Measurements from ENCODE around the gene ARRB1. TPM values are rescaled to one million over a fixed set of nuclear protein-coding genes. Genes with fewer than 3 reads are reported as not detected.
"Not testable (repeated sequence)": the region's sequence is repeated elsewhere in the genome, so short reads cannot be mapped to it uniquely, and the experiment has no call there.

The ARRB1 gene
- total and polyA plus RNA-seq, 4 donors, result 35.0 to 45.8 (median 41.9) TPM

GRCh38 chr11:75275581-75275980, 75.9 kb downstream of the ARRB1 start:
- peak in 2 of 6 donors; percentile 25 to 36 for DNase-seq (ENCODE audit: low read depth in 4 of 6, low spot score in 6 of 6)

GRCh38 chr11:75274716-75275115, 76.7 kb downstream of the ARRB1 start:
- 90% methylated on average over 2 of the region's 3 CpGs for WGBS (ENCODE audit: insufficient coverage)
- H3K4me3 ChIP-seq (ENCODE audit: low read depth, low read length); H3K27me3 ChIP-seq (ENCODE audit: control insufficient read depth, insufficient read depth, low read length); H3K27ac ChIP-seq (ENCODE audit: low read depth, low read length); DNase-seq (ENCODE audit: low read depth in 4 of 6, low spot score in 6 of 6); H3K4me1 ChIP-seq (ENCODE audit: control insufficient read depth, insufficient read depth, low read length); H3K9me3 ChIP-seq (ENCODE audit: control insufficient read depth, insufficient read depth, low read length): not testable (repeated sequence)
- peaks cover 52% of the 10 kb centered on the region for H3K36me3 ChIP-seq (ENCODE audit: control insufficient read depth, insufficient read depth, low read length)

More at GRCh38 chr11:75275581-75275980, 75.9 kb downstream of the ARRB1 start:
- Histone ChIP-seq H3K27ac (ENCODE audit: low read depth, low read length) (no peak overlapping the region), H3K4me3 (ENCODE audit: low read depth, low read length) (no peak overlapping the region), H3K4me1 (ENCODE audit: control insufficient read depth, insufficient read depth, low read length) (peaks cover 5% of the 10 kb centered on the region), H3K9me3 (ENCODE audit: control insufficient read depth, insufficient read depth, low read length) (no peaks in the 10 kb centered on the region), H3K36me3 (ENCODE audit: control insufficient read depth, insufficient read depth, low read length) (peaks cover 52% of the 10 kb centered on the region), H3K27me3 (ENCODE audit: control insufficient read depth, insufficient read depth, low read length) (no peaks in the 10 kb centered on the region)
- WGBS (ENCODE audit: insufficient coverage), result 50% methylated on average over 3 of the region's 6 CpGs

DNA sequence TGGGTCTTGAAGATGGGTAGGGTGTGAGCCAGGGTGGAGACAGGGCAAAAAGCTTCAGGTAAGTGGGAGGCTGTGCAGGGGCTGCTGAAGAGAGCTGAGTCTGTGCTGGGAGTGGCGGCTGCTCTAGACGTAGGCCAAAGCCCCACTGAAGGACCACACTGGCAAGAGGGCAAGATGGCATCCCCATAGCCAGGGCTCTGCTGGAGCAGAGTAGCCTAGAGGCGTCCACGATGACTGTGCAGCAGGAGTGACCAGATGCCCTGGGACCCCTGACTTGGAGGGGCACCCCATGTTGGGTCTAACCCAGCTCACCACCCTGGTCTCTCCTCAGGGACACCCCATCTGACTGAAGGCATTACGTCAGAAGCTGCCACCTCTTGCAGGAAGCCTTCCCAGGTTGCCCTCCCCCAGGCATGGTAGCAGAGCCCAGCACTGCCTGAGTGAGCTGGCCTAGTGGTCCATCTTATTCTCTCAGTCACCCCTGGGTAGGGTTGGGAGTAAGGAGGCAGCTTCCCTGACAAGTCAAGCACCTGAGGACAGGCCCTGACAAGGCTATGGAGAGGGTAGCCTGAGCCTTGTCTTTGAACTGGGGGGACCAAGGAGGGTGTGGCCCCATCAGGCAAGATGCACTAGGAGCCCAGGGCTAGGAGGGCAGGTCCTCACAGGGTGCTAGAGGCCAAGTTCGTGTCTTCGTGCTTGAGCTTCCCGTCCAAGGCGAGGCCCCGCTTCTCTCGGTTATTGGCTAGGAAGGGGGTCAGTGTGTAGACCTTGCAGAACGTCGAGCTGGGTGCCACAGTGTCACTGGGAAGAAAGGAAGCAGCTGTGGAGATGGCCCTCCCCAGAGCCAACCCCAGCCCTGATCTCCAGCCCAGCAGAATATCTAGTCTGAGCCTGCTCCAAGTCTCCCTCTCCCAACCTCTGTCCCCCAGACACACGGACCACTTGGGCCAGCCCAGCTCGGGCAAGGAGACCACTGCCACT, 77.8 kb downstream of the ARRB1 start:
- no peak for DNase-seq (ENCODE audit: low read depth in 4 of 6, low spot score in 6 of 6)
- WGBS (ENCODE audit: insufficient coverage), result 90% methylated on average over 13 of the region's 15 CpGs
- H3K36me3 ChIP-seq (ENCODE audit: control insufficient read depth, insufficient read depth, low read length), result peaks cover 56% of the 10 kb centered on the region

DNA sequence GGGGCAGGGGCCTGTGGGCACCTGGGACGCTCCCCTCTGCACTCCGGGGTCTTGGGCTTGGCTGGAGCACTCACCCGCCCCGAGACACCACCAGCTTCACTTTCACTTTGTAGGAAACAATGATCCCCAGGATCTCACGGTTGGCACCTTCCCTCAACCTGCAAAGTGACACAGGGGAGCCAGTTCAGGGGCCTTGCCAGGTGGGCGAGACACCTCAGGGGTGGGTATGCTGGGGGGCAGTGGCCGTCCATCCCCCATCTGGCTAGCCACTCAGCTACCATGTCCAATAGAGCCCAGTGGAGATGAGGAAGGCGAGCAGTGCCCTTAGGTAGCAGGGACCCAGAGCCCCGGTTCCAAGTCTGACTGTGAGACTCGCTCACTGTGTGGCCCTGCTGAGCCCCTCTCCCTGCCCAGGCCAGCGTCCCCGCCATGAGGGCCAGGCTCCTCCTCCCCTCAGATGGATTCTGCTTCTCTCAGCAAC, 78.6 kb downstream of the ARRB1 start:
- H3K4me3 ChIP-seq (ENCODE audit: low read depth, low read length), result no peak overlapping the region
- H3K36me3 ChIP-seq (ENCODE audit: control insufficient read depth, insufficient read depth, low read length), result peaks cover 51% of the 10 kb centered on the region
- no peaks in the 10 kb centered on the region for H3K9me3 ChIP-seq (ENCODE audit: control insufficient read depth, insufficient read depth, low read length)
- H3K27me3 ChIP-seq (ENCODE audit: control insufficient read depth, insufficient read depth, low read length), result no peaks in the 10 kb centered on the region
- DNase-seq (ENCODE audit: low read depth in 4 of 6, low spot score in 6 of 6), result no peak
- 90% methylated on average over 9 of the region's 12 CpGs for WGBS (ENCODE audit: insufficient coverage)
- no peaks in the 10 kb centered on the region for H3K4me1 ChIP-seq (ENCODE audit: control insufficient read depth, insufficient read depth, low read length)
- no peak overlapping the region for H3K27ac ChIP-seq (ENCODE audit: low read depth, low read length)

More for the DNA sequence above, 77.8 kb downstream of the ARRB1 start:
- H3K4me1 ChIP-seq (ENCODE audit: control insufficient read depth, insufficient read depth, low read length), result no peaks in the 10 kb centered on the region
- H3K9me3 ChIP-seq (ENCODE audit: control insufficient read depth, insufficient read depth, low read length), result no peaks in the 10 kb centered on the region
- no peaks in the 10 kb centered on the region for H3K27me3 ChIP-seq (ENCODE audit: control insufficient read depth, insufficient read depth, low read length)
- no peak overlapping the region for H3K27ac ChIP-seq (ENCODE audit: low read depth, low read length)
- no peak overlapping the region for H3K4me3 ChIP-seq (ENCODE audit: low read depth, low read length)

DNA sequence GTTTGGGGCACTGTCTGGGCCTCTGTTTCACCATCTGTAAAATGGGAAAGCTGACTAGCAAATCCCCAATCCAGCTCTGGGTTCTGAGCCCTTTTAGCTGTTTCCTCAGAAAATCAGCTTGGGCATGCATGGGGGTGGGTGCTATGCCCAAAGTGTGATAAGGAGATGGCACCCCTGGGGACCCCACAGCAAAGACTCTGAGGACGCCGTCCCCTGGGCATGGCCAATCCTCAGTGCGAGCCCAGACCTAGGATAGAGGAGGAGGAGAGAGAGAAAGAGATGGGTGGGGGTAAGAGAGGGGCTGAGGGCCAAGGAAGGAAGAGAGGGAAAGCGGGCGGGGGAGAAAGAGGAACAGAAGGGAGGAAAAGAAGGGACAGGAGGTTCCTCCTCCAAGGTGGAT, 79.1 kb downstream of the ARRB1 start:
- Histone ChIP-seq H3K9me3 (ENCODE audit: control insufficient read depth, insufficient read depth, low read length) (no peaks in the 10 kb centered on the region), H3K36me3 (ENCODE audit: control insufficient read depth, insufficient read depth, low read length) (peaks cover 47% of the 10 kb centered on the region), H3K4me3 (ENCODE audit: low read depth, low read length) (no peak overlapping the region), H3K27me3 (ENCODE audit: control insufficient read depth, insufficient read depth, low read length) (no peaks in the 10 kb centered on the region), H3K4me1 (ENCODE audit: control insufficient read depth, insufficient read depth, low read length) (no peaks in the 10 kb centered on the region), H3K27ac (ENCODE audit: low read depth, low read length) (no peak overlapping the region)
- no peak for DNase-seq (ENCODE audit: low read depth in 4 of 6, low spot score in 6 of 6)
- 91% methylated on average over 5 of the region's 5 CpGs for WGBS (ENCODE audit: insufficient coverage)

- 44% methylated on average over 5 of the region's 6 CpGs for WGBS (ENCODE audit: insufficient coverage)
- H3K36me3 ChIP-seq (ENCODE audit: control insufficient read depth, insufficient read depth, low read length), result peaks cover 45% of the 10 kb centered on the region
- no peak for DNase-seq (ENCODE audit: low read depth in 4 of 6, low spot score in 6 of 6)
These were observed 79.7 kb downstream of the ARRB1 start for GRCh38 chr11:75271730-75272129.

GRCh38 chr11:75270896-75271418, 80.5 kb downstream of the ARRB1 start:
- peak in 1 of 6 donors; percentile 36 for DNase-seq (ENCODE audit: low read depth in 4 of 6, low spot score in 6 of 6)

More at GRCh38 chr11:75271730-75272129, 79.7 kb downstream of the ARRB1 start:
- Histone ChIP-seq H3K9me3 (ENCODE audit: control insufficient read depth, insufficient read depth, low read length) (no peaks in the 10 kb centered on the region), H3K4me3 (ENCODE audit: low read depth, low read length) (no peak overlapping the region), H3K27ac (ENCODE audit: low read depth, low read length) (no peak overlapping the region), H3K27me3 (ENCODE audit: control insufficient read depth, insufficient read depth, low read length) (no peaks in the 10 kb centered on the region), H3K4me1 (ENCODE audit: control insufficient read depth, insufficient read depth, low read length) (no peaks in the 10 kb centered on the region)

DNA sequence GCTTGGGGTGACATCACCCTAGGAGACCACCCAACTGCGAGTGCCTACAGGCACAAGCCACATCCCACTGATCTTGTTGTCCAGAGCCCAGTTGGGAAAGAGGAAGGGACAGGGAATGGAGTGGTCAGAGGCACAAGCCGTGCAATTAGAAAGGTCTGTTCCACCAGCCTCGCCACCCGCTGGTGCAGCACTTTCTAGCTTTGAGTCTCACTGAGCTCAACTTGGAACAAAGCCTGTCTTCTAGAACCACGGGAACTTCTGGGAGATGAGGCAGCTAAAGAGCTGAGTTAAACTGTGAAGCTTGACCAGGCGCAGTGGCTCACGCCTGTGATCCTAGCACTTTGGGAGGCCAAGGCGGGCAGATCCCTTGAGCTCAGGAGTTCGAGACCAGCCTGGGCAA, 81.6 kb downstream of the ARRB1 start:
- no peaks in the 10 kb centered on the region for H3K27me3 ChIP-seq (ENCODE audit: control insufficient read depth, insufficient read depth, low read length)
- no peak overlapping the region for H3K4me3 ChIP-seq (ENCODE audit: low read depth, low read length)
- no peak for DNase-seq (ENCODE audit: low read depth in 4 of 6, low spot score in 6 of 6)
- 89% methylated on average over 9 of the region's 9 CpGs for WGBS (ENCODE audit: insufficient coverage)
- H3K27ac ChIP-seq (ENCODE audit: low read depth, low read length), result no peak overlapping the region
- H3K9me3 ChIP-seq (ENCODE audit: control insufficient read depth, insufficient read depth, low read length), result no peaks in the 10 kb centered on the region
- H3K36me3 ChIP-seq (ENCODE audit: control insufficient read depth, insufficient read depth, low read length), result peaks cover 57% of the 10 kb centered on the region
- no peaks in the 10 kb centered on the region for H3K4me1 ChIP-seq (ENCODE audit: control insufficient read depth, insufficient read depth, low read length)

More at GRCh38 chr11:75270896-75271418, 80.5 kb downstream of the ARRB1 start:
- 91% methylated on average over 3 of the region's 3 CpGs for WGBS (ENCODE audit: insufficient coverage)
- Histone ChIP-seq H3K36me3 (ENCODE audit: control insufficient read depth, insufficient read depth, low read length) (peaks cover 49% of the 10 kb centered on the region), H3K4me3 (ENCODE audit: low read depth, low read length) (no peak overlapping the region), H3K27me3 (ENCODE audit: control insufficient read depth, insufficient read depth, low read length) (no peaks in the 10 kb centered on the region), H3K4me1 (ENCODE audit: control insufficient read depth, insufficient read depth, low read length) (no peaks in the 10 kb centered on the region), H3K9me3 (ENCODE audit: control insufficient read depth, insufficient read depth, low read length) (no peaks in the 10 kb centered on the region), H3K27ac (ENCODE audit: low read depth, low read length) (no peak overlapping the region)

- Histone ChIP-seq H3K27me3 (ENCODE audit: control insufficient read depth, insufficient read depth, low read length) (no peaks in the 10 kb centered on the region), H3K4me1 (ENCODE audit: control insufficient read depth, insufficient read depth, low read length) (no peaks in the 10 kb centered on the region), H3K36me3 (ENCODE audit: control insufficient read depth, insufficient read depth, low read length) (peaks cover 57% of the 10 kb centered on the region), H3K4me3 (ENCODE audit: low read depth, low read length) (no peak overlapping the region), H3K27ac (ENCODE audit: low read depth, low read length) (no peak overlapping the region), H3K9me3 (ENCODE audit: control insufficient read depth, insufficient read depth, low read length) (no peaks in the 10 kb centered on the region)
- 100% methylated on average over 2 of the region's 4 CpGs for WGBS (ENCODE audit: insufficient coverage)
- DNase-seq (ENCODE audit: low read depth in 4 of 6, low spot score in 6 of 6), result no peak
These were observed 82.1 kb downstream of the ARRB1 start for GRCh38 chr11:75269367-75269660.

All from spinal cord (tissue), 10 donors.